HG02798 (cell line): Measurements from ENCODE around the gene SUV39H2.
"Not testable (repeated sequence)": the region's sequence is repeated elsewhere in the genome, so short reads cannot be mapped to it uniquely, and the experiment has no call there.

Source experiments
- ATAC-seq: cut with Tn5 transposase; IDR thresholded peaks from one replicate; pipeline ENCODE4 v1.9.1; 2021; ENCODE audit warnings: mild to moderate bottlenecking; ENCODE audit not compliant: unreplicated experiment, poor library complexity

The SUV39H2 gene, protein sequence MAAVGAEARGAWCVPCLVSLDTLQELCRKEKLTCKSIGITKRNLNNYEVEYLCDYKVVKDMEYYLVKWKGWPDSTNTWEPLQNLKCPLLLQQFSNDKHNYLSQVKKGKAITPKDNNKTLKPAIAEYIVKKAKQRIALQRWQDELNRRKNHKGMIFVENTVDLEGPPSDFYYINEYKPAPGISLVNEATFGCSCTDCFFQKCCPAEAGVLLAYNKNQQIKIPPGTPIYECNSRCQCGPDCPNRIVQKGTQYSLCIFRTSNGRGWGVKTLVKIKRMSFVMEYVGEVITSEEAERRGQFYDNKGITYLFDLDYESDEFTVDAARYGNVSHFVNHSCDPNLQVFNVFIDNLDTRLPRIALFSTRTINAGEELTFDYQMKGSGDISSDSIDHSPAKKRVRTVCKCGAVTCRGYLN

GRCh38 chr10:14878266-14879123, at the start of gene SUV39H2:
SUV39H2 (plus strand) TSS chr10:14878866; CDS start chr10:14878889, 23 bp downstream.
- ATAC-seq, result peak; percentile 94

GRCh38 chr10:14833106-14833505, 45.6 kb upstream of the SUV39H2 start:
- ATAC-seq, result no peak

GRCh38 chr10:14836208-14836607, 42.5 kb upstream of the SUV39H2 start:
- no peak for ATAC-seq

- no peak for ATAC-seq
Measured at GRCh38 chr10:14837003-14837756, 41.5 kb upstream of the SUV39H2 start.

DNA sequence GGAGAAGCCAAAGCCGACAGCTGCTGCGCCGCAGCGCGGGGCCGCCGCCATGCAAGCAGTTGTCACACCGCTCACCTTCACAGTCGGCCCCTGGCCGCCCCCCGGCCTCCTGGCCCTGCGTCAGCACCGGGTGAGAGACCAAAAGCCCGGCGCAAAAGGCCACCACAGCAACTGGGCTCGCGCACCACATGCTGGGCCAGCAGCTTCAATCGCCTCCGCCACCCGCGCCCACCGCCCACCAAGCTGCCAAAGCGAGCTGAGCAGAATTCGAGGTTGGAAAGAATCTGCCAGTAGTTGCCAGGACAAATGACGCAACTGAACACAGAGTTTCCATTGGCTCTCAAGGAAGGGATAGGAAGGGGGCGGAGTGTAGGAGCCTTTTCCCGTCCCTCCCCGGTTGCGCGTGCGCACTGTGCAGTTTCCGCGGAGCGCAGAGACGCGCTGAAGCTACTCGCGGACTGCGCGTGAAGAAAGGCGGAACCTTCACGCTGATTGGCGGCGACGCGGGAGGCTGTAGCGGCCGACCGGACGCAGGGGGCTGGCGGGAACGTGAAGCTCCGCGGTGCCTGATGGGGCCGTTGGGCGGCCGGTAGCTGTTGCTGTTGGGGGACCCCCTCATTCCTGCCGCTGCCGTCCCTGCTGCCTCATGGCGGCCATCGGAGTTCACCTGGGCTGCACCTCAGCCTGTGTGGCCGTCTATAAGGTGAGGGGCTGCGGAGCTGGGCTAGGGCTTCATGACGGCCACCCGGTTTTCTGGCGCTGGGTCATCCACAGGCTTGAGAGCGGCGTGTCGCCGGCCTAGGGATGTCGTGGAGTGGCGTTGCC, 40.7 kb upstream of the SUV39H2 start, which contains the start of the genes CDNF, HSPA14 and MSANTD7:
Gene CDNF (minus strand): TSS at position 281 of the 825 bp plus-strand sequence. CDS start 91 bp downstream, at position 190.
Gene HSPA14 (plus strand): TSS at position 550 of the 825 bp plus-strand sequence. CDS start 97 bp downstream, at position 647.
Gene MSANTD7 (plus strand): TSS at position 550 of the 825 bp plus-strand sequence. CDS start 3,979 bp downstream, outside the sequence.
- ATAC-seq, result peak; percentile 96

- no peak for ATAC-seq
Measured at GRCh38 chr10:14838582-14839304, 39.9 kb upstream of the SUV39H2 start.

- no peak for ATAC-seq
Measured at GRCh38 chr10:14839305-14839695, 39.4 kb upstream of the SUV39H2 start.

GRCh38 chr10:14840178-14840577, 38.5 kb upstream of the SUV39H2 start:
- ATAC-seq, result no peak

- ATAC-seq, result no peak
Measured at GRCh38 chr10:14843327-14843988, 35.2 kb upstream of the SUV39H2 start.

- ATAC-seq, result no peak
Measured at GRCh38 chr10:14844948-14845347, 33.7 kb upstream of the SUV39H2 start.

GRCh38 chr10:14852236-14852635, 26.4 kb upstream of the SUV39H2 start:
- no peak for ATAC-seq

- ATAC-seq, result no peak
Measured at GRCh38 chr10:14855453-14855852, 23.2 kb upstream of the SUV39H2 start.

DNA sequence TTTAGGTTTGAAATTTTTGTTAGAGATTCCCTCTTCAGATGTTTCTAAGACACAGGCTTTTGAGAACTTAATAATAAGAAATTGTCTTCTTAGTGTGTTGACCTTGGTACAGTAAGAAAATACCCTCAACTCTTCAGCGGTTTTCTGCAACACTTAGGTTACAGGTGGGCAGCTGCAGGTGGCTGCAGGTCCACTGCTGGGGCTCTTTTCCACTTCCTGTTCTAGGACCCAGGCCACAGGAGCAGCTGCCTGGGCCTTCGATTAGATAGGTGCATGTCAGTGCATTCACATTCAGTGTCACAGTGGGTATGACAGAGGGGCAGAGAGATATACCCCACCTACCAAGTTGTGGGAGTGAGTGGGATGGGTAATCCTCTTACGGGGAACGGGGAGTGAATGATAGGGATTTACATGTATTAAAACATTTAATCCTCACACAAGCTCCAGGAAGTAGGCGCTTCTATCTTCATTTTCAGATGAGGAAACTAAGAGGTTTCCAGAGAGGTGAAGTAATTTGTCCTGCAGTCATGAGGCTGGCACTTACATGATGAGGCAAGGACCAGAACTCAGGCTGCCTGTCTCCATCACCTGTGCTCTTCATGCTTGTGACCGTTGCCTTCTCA, 20.2 kb upstream of the SUV39H2 start:
- ATAC-seq, result no peak

DNA sequence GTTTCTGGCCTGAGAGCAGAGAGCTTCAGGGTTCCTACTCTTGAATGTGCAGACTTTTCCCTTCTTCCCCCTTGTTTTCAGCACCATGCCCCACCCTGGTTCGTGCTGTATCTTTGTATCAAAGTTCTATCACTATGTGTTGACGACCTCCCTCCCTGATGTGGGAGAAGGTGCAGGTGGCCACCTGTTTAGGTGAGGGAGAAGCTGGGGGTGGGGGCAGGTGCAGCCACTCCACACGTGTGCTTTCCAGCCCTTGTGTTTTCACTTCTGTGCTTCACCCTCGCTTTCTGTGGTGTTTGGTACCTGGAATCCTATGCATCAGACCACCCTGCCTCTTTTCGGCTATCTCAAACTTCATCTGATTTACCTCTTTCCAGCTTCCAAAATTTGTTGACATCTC, 19.6 kb upstream of the SUV39H2 start:
- ATAC-seq, result no peak

DNA sequence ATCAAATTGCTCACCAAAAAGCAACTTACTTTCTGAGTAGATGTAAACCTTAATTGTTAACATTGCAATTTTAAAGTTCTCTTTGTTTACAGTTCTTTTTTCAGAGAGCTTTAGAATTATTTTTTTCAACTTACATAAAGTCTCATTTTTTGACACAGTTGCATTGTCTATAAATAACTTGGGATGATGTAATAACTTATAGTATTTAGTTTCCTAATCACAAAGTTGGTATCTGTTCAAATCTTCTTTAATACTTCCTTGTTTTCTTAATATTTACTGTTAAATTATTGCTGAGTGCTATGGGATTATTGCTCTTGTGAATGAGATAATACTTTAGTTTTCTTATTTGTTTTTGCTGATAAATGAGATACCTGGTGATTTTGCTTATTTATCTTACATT, 18.9 kb upstream of the SUV39H2 start:
- no peak for ATAC-seq

- no peak for ATAC-seq
Measured at GRCh38 chr10:14860791-14861190, 17.9 kb upstream of the SUV39H2 start.

GRCh38 chr10:14864466-14864865, 14.2 kb upstream of the SUV39H2 start:
- not testable (repeated sequence) for ATAC-seq

- not testable (repeated sequence) for ATAC-seq
Measured at GRCh38 chr10:14864871-14865270, 13.8 kb upstream of the SUV39H2 start.
